ENCODE measurements around the gene PRM3. TPM values are rescaled to one million over a fixed set of nuclear protein-coding genes. Genes with fewer than 3 reads are reported as not detected.

PRM3 gene
- total and polyA plus RNA-seq, 2 of the 8 experiments (the other 6 are each of a cell fraction or from before 2014, with no cell fraction given), result not detected

DNA sequence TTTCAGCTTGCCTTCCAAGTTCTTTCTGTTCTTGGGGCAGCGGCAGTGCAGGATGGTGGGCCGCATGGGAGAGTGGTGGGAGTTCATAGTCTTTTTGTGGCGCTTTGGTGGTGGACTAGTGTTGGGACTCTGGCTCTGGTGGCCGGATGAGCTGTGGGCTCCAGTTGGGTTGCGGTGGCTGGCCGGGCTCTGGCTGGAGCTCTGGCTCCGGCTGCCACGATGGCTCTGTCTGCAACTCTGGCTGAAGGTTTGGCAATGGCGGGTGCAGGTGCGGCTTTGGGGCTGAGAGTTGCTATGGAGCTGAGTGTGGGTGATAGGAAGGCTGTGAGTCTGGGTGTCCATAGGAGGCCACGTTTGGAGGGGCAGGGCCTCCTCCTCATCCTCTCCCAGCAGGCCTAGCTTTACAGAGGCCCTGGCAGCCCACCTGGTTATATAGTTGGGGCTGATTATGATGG lies 4.5 kb downstream of the PRM3 start, which contains the start of gene TNP2 (continued):
- no peak for TF ChIP-seq SAP30 (IDR thresholded peaks at IDR 0.05; ENCODE audit: insufficient read depth, insufficient replicate concordance, low read length)
- no peak for TF ChIP-seq TBP (IDR thresholded peaks at IDR 0.05; ENCODE audit: low read depth, low read length)
